Caco-2 (cell line): ENCODE measurements around the gene SYPL2. TPM values are rescaled to one million over a fixed set of nuclear protein-coding genes. Genes with fewer than 3 reads are reported as not detected.

ENCODE experiments used
- BruUV-seq: library from RNA; stranded (reverse); fragments of 400-500 nt; replicated peaks from 2 replicates; lab custom pipeline; 2021; lab: Mats Ljungman, UMichigan
- CTCF ChIA-PET: fragments of 300-600 bp; sonication (Branson Sonifier 250); formaldehyde crosslinking; loops from one replicate; lab custom pipeline; 2022; ENCODE audit warnings: antibody characterized with exemption; lab: Charles Lee
- POLR2A ChIA-PET: fragments of 300-600 bp; sonication (Branson Sonifier 250); formaldehyde crosslinking; loops from one replicate; lab custom pipeline; 2022; ENCODE audit warnings: antibody characterized with exemption; lab: Charles Lee
- DNase-seq, 2 experiments: peaks; one replicate each; pipeline versions ENCODE4 v3.0.0 to v3.0.0-alpha.2; 2020 to 2022
- H3K27me3 ChIP-seq: replicated peaks from 2 replicates; pipeline ENCODE4 v1.6.0; 2011; ENCODE audit warnings: low read length; ENCODE audit not compliant: control insufficient read depth, insufficient read depth
- H3K36me3 ChIP-seq: 2 replicates; pipeline ENCODE4 v1.5.1; 2011; ENCODE audit warnings: low read length; ENCODE audit not compliant: control insufficient read depth, insufficient read depth
- H3K4me1 ChIP-seq: fragments of 250-450 bp; sonication (Bioruptor Pico); 2 replicates; pipeline ENCODE4 v1.5.1; 2020; ENCODE audit warnings: mild to moderate bottlenecking
- H3K4me3 ChIP-seq: 2 replicates; pipeline ENCODE4 v1.5.1; 2011; ENCODE audit warnings: low read depth, mild to moderate bottlenecking, control low read depth, low read length
- H3K9me3 ChIP-seq: fragments of 250-450 bp; sonication (Bioruptor Pico); 2 replicates; pipeline ENCODE4 v1.5.1; 2020; ENCODE audit warnings: mild to moderate bottlenecking, moderate library complexity
- H3K27ac Mint-ChIP-seq: one replicate; pipeline ENCODE4 v1.8.0; 2022; ENCODE audit warnings: mixed read lengths; ENCODE audit not compliant: unreplicated experiment
- H3K27me3 Mint-ChIP-seq: one replicate; pipeline ENCODE4 v1.8.0; 2022; ENCODE audit warnings: mixed read lengths; ENCODE audit not compliant: insufficient read depth, unreplicated experiment
- H3K36me3 Mint-ChIP-seq: one replicate; pipeline ENCODE4 v1.8.0; 2022; ENCODE audit warnings: mild to moderate bottlenecking, mixed read lengths; ENCODE audit not compliant: insufficient read depth, unreplicated experiment
- H3K4me1 Mint-ChIP-seq: one replicate; pipeline ENCODE4 v1.8.0; 2022; ENCODE audit warnings: low read depth, mixed read lengths; ENCODE audit not compliant: unreplicated experiment
- H3K4me3 Mint-ChIP-seq: one replicate; pipeline ENCODE4 v1.8.0; 2022; ENCODE audit warnings: mild to moderate bottlenecking, moderate library complexity, mixed read lengths; ENCODE audit not compliant: unreplicated experiment
- H3K9me3 Mint-ChIP-seq: one replicate; pipeline ENCODE4 v1.8.0; 2022; ENCODE audit warnings: mixed read lengths; ENCODE audit not compliant: unreplicated experiment
- CTCF ChIP-seq, 2 experiments: fragments of 200-600 bp in 1 of 2; IDR thresholded peaks; 1 replicate in 1 of 2; 2 replicates in 1 of 2; pipeline versions ENCODE4 v1.5.1 to v1.8.0; 2011 to 2022; ENCODE audit warnings: antibody characterized with exemption in 1 of 2, control low read depth in 1 of 2, inconsistent platforms in 1 of 2, low read depth in 1 of 2, low read length in 1 of 2, mild to moderate bottlenecking in 1 of 2, moderate library complexity in 1 of 2; ENCODE audit not compliant: insufficient read depth in 1 of 2, severe bottlenecking in 1 of 2, unreplicated experiment in 1 of 2
- intact Hi-C: fragments of 100-400 bp; cut with micrococcal nuclease; formaldehyde crosslinking; loops from one replicate; pipeline ENCODE4 v1.10.0; 2022; ENCODE audit not compliant: unreplicated experiment
- total RNA-seq: library from RNA; stranded (reverse); gene quantifications from 2 replicates; pipeline ENCODE4 v1.2.3, GENCODE V29; 2022

Gene SYPL2
- total RNA-seq, 1 experiment from 2014 or later = 0.45 TPM

- DNase-seq = no peak
- no TSS peak for BruUV-seq
- CTCF ChIA-PET = interaction anchor here (1.0 kb wide), 1 partner anchor 159 kb away, joined by 3 read pairs; no protein-coding TSS in a partner anchor
Observed at GRCh38 chr1:109477821-109478220, 11.5 kb downstream of the SYPL2 start.

GRCh38 chr1:109478806-109479205 is 12.5 kb downstream of the SYPL2 start:
- H3K27ac Mint-ChIP-seq = no peak overlapping the region
- H3K4me1 Mint-ChIP-seq = no peaks in the 10 kb centered on the region
- H3K4me1 ChIP-seq = no peaks in the 10 kb centered on the region
- no peak overlapping the region for H3K4me3 Mint-ChIP-seq
- H3K4me3 ChIP-seq = no peak overlapping the region
- BruUV-seq = no TSS peak
- intact Hi-C loops = no loop called here
- H3K27me3 Mint-ChIP-seq = peaks cover 11% of the 10 kb centered on the region
- ChIA-PET CTCF (interaction anchor here (0.9 to 1.0 kb wide), 2 partner anchors 54 to 158 kb away, joined by 3 read pairs; no protein-coding TSS in a partner anchor), POLR2A (no interaction called here)
- TF ChIP-seq CTCF (IDR thresholded peaks at IDR 0.05; ENCODE audit: insufficient read depth in 1 of 2, low read depth in 1 of 2, low read length in 1 of 2, severe bottlenecking in 1 of 2, unreplicated experiment in 1 of 2) = no peak
- H3K9me3 Mint-ChIP-seq = no peaks in the 10 kb centered on the region
- H3K36me3 ChIP-seq = no peaks in the 10 kb centered on the region
- no peaks in the 10 kb centered on the region for H3K9me3 ChIP-seq
- no peaks in the 10 kb centered on the region for H3K27me3 ChIP-seq
- peak; percentile 46 to 58 for DNase-seq
- H3K36me3 Mint-ChIP-seq = no peaks in the 10 kb centered on the region

More at GRCh38 chr1:109477821-109478220, 11.5 kb downstream of the SYPL2 start:
- Mint-ChIP-seq H3K4me1 (no peaks in the 10 kb centered on the region), H3K4me3 (no peak overlapping the region), H3K36me3 (no peaks in the 10 kb centered on the region), H3K27ac (no peak overlapping the region), H3K9me3 (no peaks in the 10 kb centered on the region), H3K27me3 (peaks cover 13% of the 10 kb centered on the region)
- H3K4me1 ChIP-seq = no peaks in the 10 kb centered on the region
- intact Hi-C loops = no loop called here
- no peaks in the 10 kb centered on the region for H3K27me3 ChIP-seq
- POLR2A ChIA-PET = no interaction called here
- no peaks in the 10 kb centered on the region for H3K36me3 ChIP-seq
- no peaks in the 10 kb centered on the region for H3K9me3 ChIP-seq
- TF ChIP-seq CTCF (IDR thresholded peaks at IDR 0.05; ENCODE audit: insufficient read depth in 1 of 2, low read depth in 1 of 2, low read length in 1 of 2, severe bottlenecking in 1 of 2, unreplicated experiment in 1 of 2) = no peak
- no peak overlapping the region for H3K4me3 ChIP-seq

- peaks cover under 1% of the 10 kb centered on the region; the same call in 1 of the 2 replicates for H3K4me1 ChIP-seq
- POLR2A ChIA-PET = interaction anchor here (0.6 kb wide), 1 partner anchor 12 kb away, joined by 3 read pairs; no protein-coding TSS in a partner anchor
- no peaks in the 10 kb centered on the region for H3K27me3 ChIP-seq
- intact Hi-C loops = no loop called here
- TF ChIP-seq CTCF (IDR thresholded peaks at IDR 0.05; ENCODE audit: insufficient read depth in 1 of 2, low read depth in 1 of 2, low read length in 1 of 2, severe bottlenecking in 1 of 2, unreplicated experiment in 1 of 2) = no peak
- CTCF ChIA-PET = interaction anchor here (0.9 kb wide), 1 partner anchor 53 kb away, joined by 3 read pairs; no protein-coding TSS in a partner anchor
- no peak for DNase-seq
- Mint-ChIP-seq H3K27ac (no peak overlapping the region), H3K4me3 (no peak overlapping the region), H3K4me1 (no peaks in the 10 kb centered on the region), H3K27me3 (peaks cover 11% of the 10 kb centered on the region), H3K9me3 (no peaks in the 10 kb centered on the region), H3K36me3 (no peaks in the 10 kb centered on the region)
- no peaks in the 10 kb centered on the region for H3K9me3 ChIP-seq
- H3K4me3 ChIP-seq = no peak overlapping the region
- BruUV-seq = no TSS peak
- no peaks in the 10 kb centered on the region for H3K36me3 ChIP-seq
Observed at GRCh38 chr1:109479311-109479710, 13.0 kb downstream of the SYPL2 start.
